Spleen (tissue), 7 donors: ENCODE data around the gene ACTG1.

Source experiments
- CTCF ChIP-seq, 11 experiments: fragments of 200-600 bp in 7 of 11; fragments of 450-650 bp in 4 of 11; sonication (generic) in 4 of 11; IDR thresholded peaks in 8 of 11; conservative IDR thresholded peaks in 3 of 11; 1 replicate in 7 of 11; 2 replicates in 4 of 11; pipeline versions ENCODE4 v1.4.0 to v1.8.0; 2016 to 2021; ENCODE audit warnings: antibody characterized with exemption in 11 of 11, inconsistent platforms in 4 of 11, mild to moderate bottlenecking in 1 of 11
- POLR2A ChIP-seq, 3 donors: fragments of 450-650 bp; IDR thresholded peaks; one replicate each; pipeline ENCODE4 v1.5.1; 2017; ENCODE audit warnings: antibody characterized with exemption in 3 of 3, mild to moderate bottlenecking in 1 of 3
- donor health status: DM: no; HTN: no; CAD: no; lungs with moderate emphysema.
- donor health status: DM: no; HTN: no; CAD: no.
- donor health status: DM: no; HTN: no; CAD: no.

GRCh38 chr17:81549826-81550225, 37.2 kb upstream of the ACTG1 start:
- no peak for TF ChIP-seq CTCF (IDR thresholded peaks at IDR 0.05 in 8 of 11, conservative IDR thresholded peaks at IDR 0.05 in 3 of 11)
- no peak for TF ChIP-seq POLR2A (IDR thresholded peaks at IDR 0.05)
